Endothelial cell (in vitro differentiated cells): ENCODE data around the gene RBM33. TPM values are rescaled to one million over a fixed set of nuclear protein-coding genes. Genes with fewer than 3 reads are reported as not detected.

Source experiments
- DNase-seq: peaks from one replicate; pipeline ENCODE4 v3.0.0; 2021; ENCODE audit warnings: low spot score
- H3K27ac Mint-ChIP-seq: one replicate; pipeline ENCODE4 v1.8.0; 2021; ENCODE audit warnings: mixed read lengths, inconsistent platforms; ENCODE audit not compliant: unreplicated experiment
- H3K27me3 Mint-ChIP-seq: one replicate; pipeline ENCODE4 v1.8.0; 2021; ENCODE audit warnings: mild to moderate bottlenecking, moderate library complexity, mixed read lengths, inconsistent platforms; ENCODE audit not compliant: unreplicated experiment
- H3K36me3 Mint-ChIP-seq: one replicate; pipeline ENCODE4 v1.8.0; 2021; ENCODE audit warnings: mild to moderate bottlenecking, low read depth, mixed read lengths, inconsistent platforms; ENCODE audit not compliant: unreplicated experiment
- H3K4me1 Mint-ChIP-seq: one replicate; pipeline ENCODE4 v1.8.0; 2021; ENCODE audit warnings: mild to moderate bottlenecking, mixed read lengths, inconsistent platforms; ENCODE audit not compliant: unreplicated experiment
- H3K4me3 Mint-ChIP-seq: one replicate; pipeline ENCODE4 v1.8.0; 2021; ENCODE audit warnings: mild to moderate bottlenecking, mixed read lengths, inconsistent platforms; ENCODE audit not compliant: unreplicated experiment
- H3K9me3 Mint-ChIP-seq: one replicate; pipeline ENCODE4 v1.8.0; 2021; ENCODE audit warnings: mixed read lengths, inconsistent platforms; ENCODE audit not compliant: unreplicated experiment
- total RNA-seq: library from RNA; stranded (reverse); fragmentation: NEBNext Ultra II Directional; extraction: Animal tissue kit (Norgen Biotek cat#: 25700); gene quantifications from one replicate; pipeline ENCODE4 v1.2.1, GENCODE V29; 2021; ENCODE audit not compliant: unreplicated experiment
- TF ChIP-seq, protein P1 (sequence below): fragments of 200-600 bp; sonication (generic); IDR thresholded peaks from one replicate; pipeline ENCODE4 v1.5.0; 2021; ENCODE audit warnings: antibody characterized with exemption; ENCODE audit not compliant: unreplicated experiment

The RBM33 gene
- total RNA-seq, 1 donor from 2014 or later = 65.3 TPM

DNA sequence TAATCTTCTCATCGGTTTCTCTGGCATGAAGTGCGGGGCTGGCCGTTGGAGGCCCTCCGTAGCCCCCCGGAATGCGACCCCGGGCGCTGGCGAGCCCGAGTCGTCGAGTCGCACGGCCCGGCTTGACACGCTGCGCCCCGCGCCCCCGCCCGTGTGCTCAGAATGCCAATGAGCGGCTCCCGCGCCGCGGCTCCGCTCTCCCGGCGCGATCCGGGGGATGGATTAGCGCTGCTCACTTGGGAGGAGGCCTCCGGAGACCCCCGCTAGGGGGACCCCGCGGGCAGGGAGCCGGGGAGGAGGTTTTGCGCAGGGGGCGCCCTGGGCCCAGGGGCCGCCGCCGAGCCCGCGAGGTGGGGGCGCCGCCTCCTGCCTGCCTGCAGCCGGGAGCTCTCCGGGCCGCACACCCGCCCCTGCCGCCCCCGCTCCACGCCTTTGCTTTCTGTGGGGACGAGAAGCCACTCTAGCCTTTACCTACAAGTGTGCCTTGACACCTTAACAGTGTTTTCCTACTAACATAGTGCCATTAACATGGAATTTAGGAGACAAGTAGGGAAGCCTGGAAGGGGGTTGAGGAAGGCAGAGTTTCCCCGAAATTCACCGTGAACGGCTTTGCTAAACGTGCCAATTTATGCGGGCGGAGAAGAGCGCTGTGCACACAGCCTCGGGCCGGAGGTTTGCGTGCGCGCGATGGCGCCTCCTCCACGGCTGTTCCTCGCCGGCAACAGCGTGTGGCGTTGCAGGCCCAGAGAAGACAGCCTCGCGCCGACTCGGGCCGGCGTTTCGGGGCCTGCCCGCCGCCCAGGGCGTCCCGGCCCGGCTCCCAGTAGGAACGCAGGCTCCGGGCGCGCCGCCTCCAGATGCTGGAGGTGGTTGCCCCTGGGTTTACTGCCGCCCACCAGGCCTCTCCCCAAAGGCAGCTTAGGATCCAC, 160.7 kb downstream of the RBM33 start:
- peak; percentile 94 for DNase-seq
- H3K27ac Mint-ChIP-seq = no peak overlapping the region
- H3K36me3 Mint-ChIP-seq = no peaks in the 10 kb centered on the region
- peaks cover 14% of the 10 kb centered on the region for H3K4me1 Mint-ChIP-seq
- H3K4me3 Mint-ChIP-seq = peak overlapping the region; percentile 56
- peaks cover 29% of the 10 kb centered on the region for H3K27me3 Mint-ChIP-seq
- no peaks in the 10 kb centered on the region for H3K9me3 Mint-ChIP-seq
- TF ChIP-seq, protein P1, sequence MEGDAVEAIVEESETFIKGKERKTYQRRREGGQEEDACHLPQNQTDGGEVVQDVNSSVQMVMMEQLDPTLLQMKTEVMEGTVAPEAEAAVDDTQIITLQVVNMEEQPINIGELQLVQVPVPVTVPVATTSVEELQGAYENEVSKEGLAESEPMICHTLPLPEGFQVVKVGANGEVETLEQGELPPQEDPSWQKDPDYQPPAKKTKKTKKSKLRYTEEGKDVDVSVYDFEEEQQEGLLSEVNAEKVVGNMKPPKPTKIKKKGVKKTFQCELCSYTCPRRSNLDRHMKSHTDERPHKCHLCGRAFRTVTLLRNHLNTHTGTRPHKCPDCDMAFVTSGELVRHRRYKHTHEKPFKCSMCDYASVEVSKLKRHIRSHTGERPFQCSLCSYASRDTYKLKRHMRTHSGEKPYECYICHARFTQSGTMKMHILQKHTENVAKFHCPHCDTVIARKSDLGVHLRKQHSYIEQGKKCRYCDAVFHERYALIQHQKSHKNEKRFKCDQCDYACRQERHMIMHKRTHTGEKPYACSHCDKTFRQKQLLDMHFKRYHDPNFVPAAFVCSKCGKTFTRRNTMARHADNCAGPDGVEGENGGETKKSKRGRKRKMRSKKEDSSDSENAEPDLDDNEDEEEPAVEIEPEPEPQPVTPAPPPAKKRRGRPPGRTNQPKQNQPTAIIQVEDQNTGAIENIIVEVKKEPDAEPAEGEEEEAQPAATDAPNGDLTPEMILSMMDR = peak; percentile 90

DNA sequence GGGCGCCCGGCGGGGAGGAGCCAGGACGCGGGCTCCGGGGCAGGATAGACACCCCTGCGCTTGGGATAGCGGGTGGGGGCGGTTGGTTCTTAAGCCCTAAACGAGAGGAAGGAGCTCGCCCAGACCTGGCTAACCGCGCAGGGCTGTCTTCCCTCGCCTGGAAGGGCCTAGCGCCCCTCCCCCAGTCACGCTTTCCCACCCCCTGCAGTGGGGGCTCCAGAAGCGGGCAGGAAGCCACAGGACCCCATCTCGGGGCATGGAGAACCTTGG, 161.3 kb downstream of the RBM33 start:
- H3K9me3 Mint-ChIP-seq = no peaks in the 10 kb centered on the region
- no peak overlapping the region for H3K27ac Mint-ChIP-seq
- TF ChIP-seq, protein P1 = no peak
- DNase-seq = no peak
- peaks cover 31% of the 10 kb centered on the region for H3K27me3 Mint-ChIP-seq
- H3K4me3 Mint-ChIP-seq = no peak overlapping the region
- H3K36me3 Mint-ChIP-seq = no peaks in the 10 kb centered on the region
- H3K4me1 Mint-ChIP-seq = peaks cover 17% of the 10 kb centered on the region

DNA sequence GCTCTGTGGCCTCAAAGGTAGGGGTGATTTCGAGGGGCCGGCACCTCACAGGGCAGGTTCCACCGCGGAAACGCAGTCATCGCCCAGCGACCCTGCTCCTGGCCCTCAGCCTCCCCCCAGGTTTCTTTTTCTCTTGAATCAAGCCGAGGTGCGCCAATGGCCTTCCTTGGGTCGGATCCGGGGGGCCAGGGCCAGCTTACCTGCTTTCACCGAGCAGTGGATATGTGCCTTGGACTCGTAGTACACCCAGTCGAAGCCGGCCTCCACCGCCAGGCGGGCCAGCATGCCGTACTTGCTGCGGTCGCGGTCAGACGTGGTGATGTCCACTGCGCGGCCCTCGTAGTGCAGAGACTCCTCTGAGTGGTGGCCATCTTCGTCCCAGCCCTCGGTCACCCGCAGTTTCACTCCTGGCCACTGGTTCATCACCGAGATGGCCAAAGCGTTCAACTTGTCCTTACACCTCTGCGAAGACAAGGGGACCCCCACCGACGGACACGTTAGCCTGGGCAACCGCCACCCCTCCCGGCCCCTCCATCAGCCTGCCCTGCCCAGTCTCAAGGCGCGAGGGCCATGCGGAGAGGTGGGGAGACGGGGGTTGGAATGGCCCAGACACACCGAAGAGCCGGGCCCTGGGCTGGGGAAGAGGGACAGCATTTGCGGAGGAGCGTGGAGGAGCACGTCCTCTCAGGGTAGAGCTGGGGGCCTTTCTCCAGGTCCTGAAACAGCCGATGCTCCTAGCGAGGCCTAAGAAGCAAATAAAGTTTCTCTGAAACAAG, 161.8 kb downstream of the RBM33 start:
- peak; percentile 64 for DNase-seq
- peak overlapping the region; percentile 56 for H3K4me3 Mint-ChIP-seq
- no peaks in the 10 kb centered on the region for H3K36me3 Mint-ChIP-seq
- H3K4me1 Mint-ChIP-seq = peaks cover 20% of the 10 kb centered on the region
- TF ChIP-seq, protein P1 = no peak
- peak overlapping the region; percentile 70 for H3K27ac Mint-ChIP-seq
- H3K9me3 Mint-ChIP-seq = no peaks in the 10 kb centered on the region
- peaks cover 31% of the 10 kb centered on the region for H3K27me3 Mint-ChIP-seq

DNA sequence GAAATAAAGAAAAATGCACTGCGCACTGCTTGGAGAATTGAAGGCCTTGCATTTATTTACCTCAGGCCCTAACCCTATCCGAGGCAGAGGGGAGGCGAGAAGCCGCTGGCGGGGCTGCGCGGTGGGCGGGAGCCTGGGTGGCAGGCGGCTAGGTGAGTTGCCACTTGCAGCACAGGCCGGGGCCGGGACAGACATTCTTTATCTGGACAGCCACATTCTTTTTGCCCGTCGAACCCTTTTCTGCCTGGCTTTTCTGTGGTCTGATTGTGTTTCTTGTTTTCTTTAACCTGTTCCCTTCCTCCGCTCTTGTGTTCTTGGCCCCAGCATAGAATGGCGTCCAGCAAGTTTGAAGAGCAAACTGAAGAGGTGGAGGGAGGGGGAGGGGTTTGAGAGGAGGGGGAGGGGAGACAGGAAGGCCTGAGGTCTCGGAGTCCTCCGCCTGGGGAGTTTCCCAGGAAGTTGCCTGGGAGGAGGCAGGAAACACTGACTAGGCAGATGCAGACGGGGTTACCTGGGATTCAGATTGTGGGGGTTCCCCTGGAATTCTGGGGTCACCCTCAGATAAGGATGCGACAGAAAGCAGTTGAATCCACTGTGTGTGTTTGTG, 162.7 kb downstream of the RBM33 start:
- Mint-ChIP-seq H3K36me3 (peaks cover 2% of the 10 kb centered on the region), H3K27ac (peak overlapping the region; percentile 30), H3K4me1 (peaks cover 29% of the 10 kb centered on the region), H3K9me3 (no peaks in the 10 kb centered on the region), H3K27me3 (peaks cover 39% of the 10 kb centered on the region), H3K4me3 (peak overlapping the region; percentile 85)
- no peak for DNase-seq
- TF ChIP-seq, protein P1 = no peak
